ENCODE results near the gene BABAM2. TPM values are rescaled to one million over a fixed set of nuclear protein-coding genes. Genes with fewer than 3 reads are reported as not detected.
A peak's percentile ranks its signal among the peaks of the same experiment; 100 is the strongest.

BABAM2 gene
- polyA plus RNA-seq, 3 donors: 33.2 to 52.8 (median 49.3) TPM

DNA sequence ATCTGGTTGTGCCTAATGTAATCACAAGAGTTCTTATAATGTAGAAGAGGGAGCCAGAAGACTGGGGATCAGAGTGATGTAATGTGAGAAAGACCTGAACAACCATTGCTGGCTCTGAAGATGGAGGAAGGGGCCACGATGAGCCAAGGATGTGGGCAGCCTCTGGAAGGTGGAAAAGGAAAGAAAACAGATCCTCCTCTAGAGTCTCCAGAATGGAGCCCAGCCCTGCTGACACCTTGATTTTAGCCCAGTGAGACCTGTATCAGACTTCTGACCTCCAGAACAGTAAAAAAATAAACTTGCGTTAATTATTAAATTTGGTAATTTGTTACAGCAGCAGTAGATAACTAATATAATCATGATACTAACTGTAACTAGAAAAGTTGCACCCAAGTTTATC, 3.4 kb upstream of the BABAM2 start:
- Mint-ChIP-seq H3K4me1 (peaks cover 42% of the 10 kb centered on the region), H3K27ac (peak overlapping the region in 4 of 7 donors; percentile 1 to 100 (median 58))

GRCh38 chr2:27887830-27888229, 2.7 kb upstream of the BABAM2 start:
- no peak overlapping the region for H3K9ac ChIP-seq (ENCODE audit: insufficient read depth, low read length, poor library complexity, severe bottlenecking)
- H3K4me2 ChIP-seq (replicated peaks; ENCODE audit: extremely low read depth, low read length, poor library complexity, severe bottlenecking): no peak overlapping the region
- H3K4me1 Mint-ChIP-seq: peaks cover 48% of the 10 kb centered on the region
- peaks cover 37 to 50% of the 10 kb centered on the region in 2 donors for H3K4me1 ChIP-seq (ENCODE audit: control insufficient read depth in 1 of 2, insufficient read depth in 2 of 2, low read length in 2 of 2)
- H3K9me3 ChIP-seq (replicated peaks in 1 of 2; ENCODE audit: control insufficient read depth in 1 of 2, insufficient read depth in 1 of 2, low read length in 2 of 2): no peaks in the 10 kb centered on the region
- no peak for DNase-seq
- peaks cover 0 to 4% (median 3%) of the 10 kb centered on the region in 3 donors for H3K27me3 Mint-ChIP-seq (ENCODE audit: low read depth in 3 of 3)
- no peak overlapping the region for H2AFZ ChIP-seq (ENCODE audit: insufficient read depth, low read depth, low read length, poor library complexity, severe bottlenecking)
- no peak for TF ChIP-seq CTCF (IDR thresholded peaks at IDR 0.05)
- H3K9me3 Mint-ChIP-seq: peaks cover 0 to 3% (median 0%) of the 10 kb centered on the region in 7 donors
- H3K4me3 Mint-ChIP-seq: no peak overlapping the region
- no peaks in the 10 kb centered on the region for H4K20me1 ChIP-seq (ENCODE audit: insufficient read depth, low read length)
- WGBS (ENCODE audit: insufficient coverage): no CpG with 5 or more reads among the region's 3 CpGs
- H3K27me3 ChIP-seq (ENCODE audit: control insufficient read depth in 2 of 2, insufficient read depth in 2 of 2, low read length in 2 of 2): no peaks in the 10 kb centered on the region
- no peaks in the 10 kb centered on the region for H3K36me3 ChIP-seq (replicated peaks in 1 of 2; ENCODE audit: control insufficient read depth in 1 of 2, insufficient read depth in 2 of 2, low read length in 2 of 2)
- peak overlapping the region in 1 of 3 experiments; percentile 87 for H3K4me3 ChIP-seq (replicated peaks in 1 of 3; ENCODE audit: low read depth in 2 of 3, low read length in 3 of 3)
- H3K27ac Mint-ChIP-seq: peak overlapping the region in 6 of 7 donors; percentile 11 to 100 (median 62)
- peak overlapping the region in 1 of 2 donors; percentile 34 for H3K27ac ChIP-seq (ENCODE audit: low read depth in 1 of 2, low read length in 2 of 2)
- peaks cover 63% of the 10 kb centered on the region for H3K79me2 ChIP-seq (ENCODE audit: insufficient read depth, low read length)
- intact Hi-C loops (cut with micrococcal nuclease): no loop called here
- H3K36me3 Mint-ChIP-seq: no peaks in the 10 kb centered on the region

More for the DNA sequence above, 3.4 kb upstream of the BABAM2 start:
- WGBS (ENCODE audit: insufficient coverage): no CpG with 5 or more reads among the region's 2 CpGs
- H3K79me2 ChIP-seq (ENCODE audit: insufficient read depth, low read length): peaks cover 56% of the 10 kb centered on the region
- H3K4me3 ChIP-seq (replicated peaks in 1 of 3; ENCODE audit: low read depth in 2 of 3, low read length in 3 of 3): no peak overlapping the region
- TF ChIP-seq CTCF (IDR thresholded peaks at IDR 0.05): no peak
- H3K36me3 ChIP-seq (replicated peaks in 1 of 2; ENCODE audit: control insufficient read depth in 1 of 2, insufficient read depth in 2 of 2, low read length in 2 of 2): no peaks in the 10 kb centered on the region
- H3K36me3 Mint-ChIP-seq: peaks cover 0 to 1% of the 10 kb centered on the region in 2 donors
- peak overlapping the region; percentile 52 for H2AFZ ChIP-seq (ENCODE audit: insufficient read depth, low read depth, low read length, poor library complexity, severe bottlenecking)
- DNase-seq: no peak
- no peaks in the 10 kb centered on the region for H3K27me3 ChIP-seq (ENCODE audit: control insufficient read depth in 2 of 2, insufficient read depth in 2 of 2, low read length in 2 of 2)
- H3K4me2 ChIP-seq (replicated peaks; ENCODE audit: extremely low read depth, low read length, poor library complexity, severe bottlenecking): no peak overlapping the region
- H3K9me3 Mint-ChIP-seq: peaks cover 0 to 5% (median 2%) of the 10 kb centered on the region in 7 donors
- no peaks in the 10 kb centered on the region for H3K9me3 ChIP-seq (replicated peaks in 1 of 2; ENCODE audit: control insufficient read depth in 1 of 2, insufficient read depth in 1 of 2, low read length in 2 of 2)
- H3K9ac ChIP-seq (ENCODE audit: insufficient read depth, low read length, poor library complexity, severe bottlenecking): no peak overlapping the region
- H4K20me1 ChIP-seq (ENCODE audit: insufficient read depth, low read length): no peaks in the 10 kb centered on the region
- H3K27ac ChIP-seq (ENCODE audit: low read depth in 1 of 2, low read length in 2 of 2): peak overlapping the region in 1 of 2 donors; percentile 29
- H3K4me1 ChIP-seq (ENCODE audit: control insufficient read depth in 1 of 2, insufficient read depth in 2 of 2, low read length in 2 of 2): peaks cover 34 to 42% of the 10 kb centered on the region in 2 donors
- intact Hi-C loops (cut with micrococcal nuclease): no loop called here
- no peak overlapping the region for H3K4me3 Mint-ChIP-seq
- peaks cover 0 to 4% (median 3%) of the 10 kb centered on the region in 3 donors for H3K27me3 Mint-ChIP-seq (ENCODE audit: low read depth in 3 of 3)
